A549 (cell line): ENCODE results near the gene GNB1. TPM values are rescaled to one million over a fixed set of nuclear protein-coding genes. Genes with fewer than 3 reads are reported as not detected.
A peak's percentile ranks its signal among the peaks of the same experiment; 100 is the strongest.

Experiments used
- ATAC-seq, 2 experiments: fragments of 200-7000 bp in 1 of 2; fragments of >200 bp in 1 of 2; cut with Nextera tagmentation in 1 of 2; cut with Tn5 transposase in 1 of 2; 3 replicates each; pipeline versions ENCODE4 v1.8.0 to v1.9.1; 2018 to 2020; ENCODE audit warnings: mild to moderate bottlenecking in 1 of 2, moderate library complexity in 1 of 2
- CTCF ChIA-PET: fragments of 300-600 bp; sonication (Branson Sonifier 250); formaldehyde crosslinking; extraction: SDS; loops from one replicate; lab custom pipeline; 2021; ENCODE audit warnings: antibody characterized with exemption, inconsistent platforms; lab: Yijun Ruan, JAX
- POLR2A ChIA-PET: fragments of 350-600 bp; formaldehyde crosslinking; extraction: SDS; loops from one replicate; lab custom pipeline; 2021; ENCODE audit warnings: antibody characterized with exemption, inconsistent platforms; lab: Yijun Ruan, JAX
- DNase-seq, 2 experiments: peaks; one replicate each; pipeline versions ENCODE4 v3.0.0 to v3.0.0-alpha.2; 2011 to 2016; ENCODE audit warnings: low read depth in 1 of 2, low spot score in 1 of 2
- FAIRE-seq: peaks from 2 replicates; lab custom pipeline; 2011; peaks lifted over from hg19 to GRCh38; lab: Jason Lieb, UNC
- H3K27ac ChIP-seq, 2 experiments: fragments of >200 bp; sonication (Bioruptor Twin); formaldehyde crosslinking; 3 replicates each; pipeline ENCODE4 v1.5.1; 2016 to 2017
- H3K4me1 ChIP-seq: fragments of >200 bp; sonication (Bioruptor Twin); formaldehyde crosslinking; 3 replicates; pipeline ENCODE4 v1.6.1; 2016
- H3K4me2 ChIP-seq: fragments of >200 bp; sonication (Bioruptor Twin); formaldehyde crosslinking; 3 replicates; pipeline ENCODE4 v1.6.1; 2016
- H3K4me3 ChIP-seq: fragments of >200 bp; sonication (Bioruptor Twin); formaldehyde crosslinking; 3 replicates; pipeline ENCODE4 v1.5.1; 2016
- H3K9me3 ChIP-seq: fragments of >200 bp; sonication (Bioruptor Twin); formaldehyde crosslinking; 3 replicates; pipeline ENCODE4 v1.6.1; 2016
- BHLHE40 ChIP-seq: IDR thresholded peaks from 2 replicates; pipeline ENCODE4 v1.6.1; 2012; ENCODE audit warnings: low read depth, low read length, inconsistent platforms
- CHD2 ChIP-seq: fragments of 150-350 bp; IDR thresholded peaks from 2 replicates; pipeline ENCODE4 v1.6.1; 2014; ENCODE audit warnings: low read length; ENCODE audit not compliant: partially characterized antibody
- EHF ChIP-seq: fragments of 250-450 bp; sonication (Bioruptor Pico); IDR thresholded peaks from 2 replicates; pipeline ENCODE4 v1.5.0; 2020; ENCODE audit warnings: mild to moderate bottlenecking
- FOXS1 ChIP-seq: fragments of 250-450 bp; sonication (Bioruptor Pico); IDR thresholded peaks from 2 replicates; pipeline ENCODE4 v1.5.0; 2020; ENCODE audit warnings: mild to moderate bottlenecking, moderate library complexity
- HEYL ChIP-seq: fragments of 250-450 bp; sonication (Bioruptor Pico); IDR thresholded peaks from 2 replicates; pipeline ENCODE4 v1.8.0; 2021; ENCODE audit warnings: mild to moderate bottlenecking, moderate library complexity
- HOXB5 ChIP-seq: fragments of 250-450 bp; sonication (Bioruptor Pico); IDR thresholded peaks from 2 replicates; pipeline ENCODE4 v1.5.0; 2020; ENCODE audit warnings: mild to moderate bottlenecking, moderate library complexity
- KDM1A ChIP-seq: fragments of 200-600 bp; sonication (generic); IDR thresholded peaks from 2 replicates; pipeline ENCODE4 v1.6.1; 2016; ENCODE audit warnings: low read depth, mild to moderate bottlenecking
- MYC ChIP-seq: IDR thresholded peaks from 2 replicates; pipeline ENCODE4 v1.6.1; 2012; ENCODE audit warnings: mild to moderate bottlenecking, inconsistent platforms, low read length, improper control_type of control experiment, borderline replicate concordance
- NR3C1 ChIP-seq: fragments of >200 bp; sonication (Bioruptor Twin); formaldehyde crosslinking; IDR thresholded peaks from 3 replicates; pipeline ENCODE4 v1.6.1; 2017
- RAD21 ChIP-seq, 2 experiments: fragments of >200 bp in 1 of 2; sonication (Bioruptor Twin) in 1 of 2; formaldehyde crosslinking in 1 of 2; IDR thresholded peaks in 1 of 2; conservative IDR thresholded peaks in 1 of 2; 2 replicates in 1 of 2; 3 replicates in 1 of 2; pipeline ENCODE4 v1.6.1; 2012 to 2018; ENCODE audit warnings: inconsistent platforms in 1 of 2
- RCOR1 ChIP-seq: fragments of 150-350 bp; IDR thresholded peaks from 2 replicates; pipeline ENCODE4 v1.6.1; 2014; ENCODE audit warnings: antibody characterized with exemption, low read length, low read depth
- SMC3 ChIP-seq: fragments of >200 bp; sonication (Bioruptor Twin); formaldehyde crosslinking; IDR thresholded peaks from 3 replicates; pipeline ENCODE4 v1.6.1; 2018; ENCODE audit warnings: inconsistent platforms
- SREBF2 ChIP-seq: fragments of 450-650 bp; IDR thresholded peaks from 2 replicates; pipeline ENCODE4 v1.6.1; 2014; ENCODE audit warnings: mild to moderate bottlenecking, moderate library complexity
- ZC3H11A ChIP-seq: fragments of 450-650 bp; IDR thresholded peaks from 2 replicates; pipeline ENCODE4 v1.6.1; 2014; ENCODE audit warnings: antibody characterized with exemption, mild to moderate bottlenecking
- WGBS: methylation state at CpG from one replicate; pipeline ENCODE4 v1.1.6; 2017; ENCODE audit errors: missing lambda C conversion rate; 5-methylcytosine and 5-hydroxymethylcytosine counted together
- polyA plus RNA-seq, 4 experiments: library from polyadenylated mRNA; depleted of rRNA in 3 of 4; stranded (reverse); fragments of >200 nt; fragmentation: RNase III in 1 of 4; extraction: RNeasy Plus Mini Kit Qiagen cat#74134 plus additional on column Dnase treatment in 1 of 4; gene quantifications; 2 replicates in 3 of 4; 3 replicates in 1 of 4; pipeline ENCODE4 v1.2.3, GENCODE V29; 2011 to 2017
- TF ChIP-seq, protein P1 (sequence below): fragments of >200 bp; sonication (Bioruptor Twin); formaldehyde crosslinking; IDR thresholded peaks from 3 replicates; pipeline ENCODE4 v1.5.1; 2016
- TF ChIP-seq, protein P2 (sequence below): IDR thresholded peaks from 2 replicates; pipeline ENCODE4 v1.6.1; 2012
- TF ChIP-seq, protein P3 (sequence below): fragments of 250-450 bp; sonication (Bioruptor Pico); IDR thresholded peaks from 2 replicates; pipeline ENCODE4 v1.5.0; 2021; ENCODE audit warnings: mild to moderate bottlenecking, moderate library complexity, borderline replicate concordance

GNB1 gene
- polyA plus RNA-seq, 2 of the 4 experiments (the other 2 are of a cell fraction), result 159 to 270 TPM

DNA sequence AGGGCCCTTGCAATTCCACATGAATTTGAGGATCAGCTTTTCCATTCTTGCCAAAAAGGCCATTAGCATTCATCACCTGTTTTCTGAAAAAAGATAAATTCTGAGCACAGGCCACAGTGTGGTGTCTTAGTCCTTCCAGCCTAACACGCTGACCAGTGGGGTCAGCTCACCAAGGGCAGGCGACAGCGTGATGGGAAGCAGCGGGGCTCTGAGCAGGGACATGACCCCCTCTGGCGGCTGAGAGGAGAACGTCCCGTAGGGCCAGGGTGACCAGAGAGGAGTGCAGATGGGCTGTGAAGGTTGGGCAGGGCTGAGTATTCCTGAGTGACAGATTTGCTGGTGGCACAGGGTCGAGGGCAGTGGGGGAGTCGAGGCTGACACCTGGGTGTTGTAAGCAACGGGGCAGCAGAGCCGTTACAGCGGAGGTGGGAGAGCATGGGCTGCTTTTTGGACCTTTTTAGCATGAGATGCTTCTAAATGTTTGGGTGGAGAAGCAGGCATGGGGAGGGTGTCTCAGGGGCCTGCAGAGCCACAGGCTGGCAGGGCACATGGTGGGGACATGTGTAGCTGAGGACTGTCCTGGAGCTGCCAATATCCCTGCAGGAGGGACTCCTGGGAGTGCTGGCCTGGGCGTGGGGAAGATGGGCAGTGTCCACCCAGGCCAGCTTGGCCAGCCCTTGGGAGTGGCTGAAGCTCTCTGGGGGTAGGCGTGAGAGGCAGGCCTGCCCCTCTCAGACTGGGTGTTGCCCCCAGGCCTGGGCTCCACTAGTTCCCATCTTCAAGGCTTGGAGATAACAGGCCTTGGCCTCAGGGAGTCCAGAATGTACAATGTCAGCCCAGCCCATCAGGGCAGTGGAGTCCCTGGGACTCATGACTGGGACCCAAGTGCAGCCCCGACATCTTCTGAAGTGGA is 15.6 kb upstream of the GNB1 start:
- peak; percentile 80 to 83 for DNase-seq
- ChIA-PET CTCF (interaction anchor here (0.5 to 5.4 kb wide), 39 partner anchors 8 to 186 kb away, joined by 3 to 40 read pairs (median 5); partner anchors contain the start of gene CALML6), POLR2A (no interaction called here)
- H3K27ac ChIP-seq, result peak overlapping the region; percentile 63 to 92; a peak in 5 of 6 replicates
- 4% methylated on average over 11 of the region's 15 CpGs for WGBS
- TF ChIP-seq RAD21 (conservative IDR thresholded peaks at IDR 0.05 in 1 of 2, IDR thresholded peaks at IDR 0.05 in 1 of 2) (peak; percentile 82 to 93), CHD2 (no peak), SREBF2 (no peak), ZC3H11A (no peak), EHF (CRISPR knock-in tag) (no peak), BHLHE40 (no peak), SMC3 (peak; percentile 67)
- TF ChIP-seq, protein P1, sequence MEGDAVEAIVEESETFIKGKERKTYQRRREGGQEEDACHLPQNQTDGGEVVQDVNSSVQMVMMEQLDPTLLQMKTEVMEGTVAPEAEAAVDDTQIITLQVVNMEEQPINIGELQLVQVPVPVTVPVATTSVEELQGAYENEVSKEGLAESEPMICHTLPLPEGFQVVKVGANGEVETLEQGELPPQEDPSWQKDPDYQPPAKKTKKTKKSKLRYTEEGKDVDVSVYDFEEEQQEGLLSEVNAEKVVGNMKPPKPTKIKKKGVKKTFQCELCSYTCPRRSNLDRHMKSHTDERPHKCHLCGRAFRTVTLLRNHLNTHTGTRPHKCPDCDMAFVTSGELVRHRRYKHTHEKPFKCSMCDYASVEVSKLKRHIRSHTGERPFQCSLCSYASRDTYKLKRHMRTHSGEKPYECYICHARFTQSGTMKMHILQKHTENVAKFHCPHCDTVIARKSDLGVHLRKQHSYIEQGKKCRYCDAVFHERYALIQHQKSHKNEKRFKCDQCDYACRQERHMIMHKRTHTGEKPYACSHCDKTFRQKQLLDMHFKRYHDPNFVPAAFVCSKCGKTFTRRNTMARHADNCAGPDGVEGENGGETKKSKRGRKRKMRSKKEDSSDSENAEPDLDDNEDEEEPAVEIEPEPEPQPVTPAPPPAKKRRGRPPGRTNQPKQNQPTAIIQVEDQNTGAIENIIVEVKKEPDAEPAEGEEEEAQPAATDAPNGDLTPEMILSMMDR, result peak; percentile 69
- TF ChIP-seq, protein P2, sequence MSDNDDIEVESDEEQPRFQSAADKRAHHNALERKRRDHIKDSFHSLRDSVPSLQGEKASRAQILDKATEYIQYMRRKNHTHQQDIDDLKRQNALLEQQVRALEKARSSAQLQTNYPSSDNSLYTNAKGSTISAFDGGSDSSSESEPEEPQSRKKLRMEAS, result no peak; the same call in 1 of the 2 replicates
- TF ChIP-seq, all 56 proteins: peak for 3
- ATAC-seq, result peak; percentile 88 to 89
- no peak overlapping the region for H3K4me3 ChIP-seq
- H3K4me2 ChIP-seq, result peak overlapping the region; percentile 14; the same call in 1 of the 3 replicates
- peaks cover 25% of the 10 kb centered on the region for H3K4me1 ChIP-seq
- FAIRE-seq, result no peak
- no peaks in the 10 kb centered on the region for H3K9me3 ChIP-seq

DNA sequence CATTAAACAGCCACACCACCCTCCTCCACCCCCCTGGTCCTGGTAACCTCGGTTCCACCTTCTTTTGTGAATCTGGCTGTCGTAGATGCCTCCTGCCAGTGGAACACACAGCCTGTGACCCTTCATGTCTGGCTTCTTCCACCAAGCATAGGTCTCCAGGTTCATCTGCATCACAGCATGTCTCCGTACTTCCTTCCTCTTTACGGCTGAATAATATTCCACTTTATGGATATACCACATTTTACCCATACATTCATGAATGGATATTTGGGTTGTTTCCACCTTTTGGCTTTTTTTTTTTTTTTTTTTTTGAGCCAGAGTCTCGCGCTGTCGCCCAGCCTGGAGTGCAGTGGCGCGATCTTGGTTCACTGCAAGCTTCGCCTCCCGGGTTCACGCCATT is 12.3 kb upstream of the GNB1 start:
- DNase-seq, result no peak
- ChIA-PET CTCF (interaction anchor here (0.6 to 0.7 kb wide), 2 partner anchors 17 to 495 kb away, joined by 3 read pairs; no protein-coding TSS in a partner anchor), POLR2A (no interaction called here)
- H3K9me3 ChIP-seq, result no peaks in the 10 kb centered on the region
- no peak overlapping the region for H3K4me3 ChIP-seq
- ATAC-seq, result no peak
- H3K4me1 ChIP-seq, result peaks cover 21% of the 10 kb centered on the region
- no peak overlapping the region for H3K4me2 ChIP-seq
- no peak overlapping the region for H3K27ac ChIP-seq
- TF ChIP-seq RCOR1, result no peak
- no peak for TF ChIP-seq HOXB5 (CRISPR knock-in tag)
- TF ChIP-seq HEYL, result no peak
- no peak for TF ChIP-seq NR3C1
- TF ChIP-seq MYC, result no peak
- TF ChIP-seq, protein P3, sequence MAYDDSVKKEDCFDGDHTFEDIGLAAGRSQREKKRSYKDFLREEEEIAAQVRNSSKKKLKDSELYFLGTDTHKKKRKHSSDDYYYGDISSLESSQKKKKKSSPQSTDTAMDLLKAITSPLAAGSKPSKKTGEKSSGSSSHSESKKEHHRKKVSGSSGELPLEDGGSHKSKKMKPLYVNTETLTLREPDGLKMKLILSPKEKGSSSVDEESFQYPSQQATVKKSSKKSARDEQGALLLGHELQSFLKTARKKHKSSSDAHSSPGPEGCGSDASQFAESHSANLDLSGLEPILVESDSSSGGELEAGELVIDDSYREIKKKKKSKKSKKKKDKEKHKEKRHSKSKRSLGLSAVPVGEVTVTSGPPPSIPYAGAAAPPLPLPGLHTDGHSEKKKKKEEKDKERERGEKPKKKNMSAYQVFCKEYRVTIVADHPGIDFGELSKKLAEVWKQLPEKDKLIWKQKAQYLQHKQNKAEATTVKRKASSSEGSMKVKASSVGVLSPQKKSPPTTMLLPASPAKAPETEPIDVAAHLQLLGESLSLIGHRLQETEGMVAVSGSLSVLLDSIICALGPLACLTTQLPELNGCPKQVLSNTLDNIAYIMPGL (CRISPR knock-in tag), result no peak
- no peak for TF ChIP-seq KDM1A
- TF ChIP-seq CHD2, result no peak
- TF ChIP-seq FOXS1 (CRISPR knock-in tag), result no peak
- 83% methylated on average over 12 of the region's 12 CpGs for WGBS
- FAIRE-seq, result no peak
